Stimulated activated CD8-positive, alpha-beta memory T cell treated with anti-CD3 and anti-CD28 coated beads, Interleukin-12 subunit alpha, Interleukin-12 subunit beta, amount 100 ng/mL, for 4 hours (primary cell): ENCODE data around the gene GNA12.
A peak's percentile ranks its signal among the peaks of the same experiment; 100 is the strongest.

Experiments used
- DNase-seq: peaks from one replicate; pipeline ENCODE4 v3.0.0-alpha.2; 2020; ENCODE audit warnings: low read depth

GNA12 gene

GRCh38 chr7:2844153-2845033 lies at the start of gene GNA12:
Gene GNA12, minus strand, starts transcription at chr7:2844308. Its CDS starts 147 bp downstream, at chr7:2844161.
- peak; percentile 94 for DNase-seq

- DNase-seq, result no peak
Observed at GRCh38 chr7:2893411-2893861, 49.3 kb upstream of the GNA12 start.

- DNase-seq, result no peak
Observed at GRCh38 chr7:2892549-2892948, 48.4 kb upstream of the GNA12 start.

- no peak for DNase-seq
Observed at GRCh38 chr7:2887816-2888215, 43.7 kb upstream of the GNA12 start.

GRCh38 chr7:2886900-2887299 lies 42.8 kb upstream of the GNA12 start:
- DNase-seq, result no peak

GRCh38 chr7:2886391-2886790 lies 42.3 kb upstream of the GNA12 start:
- DNase-seq, result no peak

- no peak for DNase-seq
Observed at GRCh38 chr7:2884161-2884560, 40.1 kb upstream of the GNA12 start.

GRCh38 chr7:2883101-2883500 lies 39.0 kb upstream of the GNA12 start:
- no peak for DNase-seq

GRCh38 chr7:2882111-2882510 lies 38.0 kb upstream of the GNA12 start:
- DNase-seq, result no peak

- no peak for DNase-seq
Observed at GRCh38 chr7:2880874-2881533, 36.9 kb upstream of the GNA12 start.

GRCh38 chr7:2880051-2880450 lies 35.9 kb upstream of the GNA12 start:
- no peak for DNase-seq

- no peak for DNase-seq
Observed at GRCh38 chr7:2879354-2879753, 35.2 kb upstream of the GNA12 start.

GRCh38 chr7:2878306-2878705 lies 34.2 kb upstream of the GNA12 start:
- no peak for DNase-seq

- no peak for DNase-seq
Observed at GRCh38 chr7:2876031-2876731, 32.1 kb upstream of the GNA12 start.

- DNase-seq, result no peak
Observed at GRCh38 chr7:2873686-2874551, 29.8 kb upstream of the GNA12 start.

- DNase-seq, result no peak
Observed at GRCh38 chr7:2873146-2873545, 29.0 kb upstream of the GNA12 start.

GRCh38 chr7:2872296-2872874 lies 28.3 kb upstream of the GNA12 start:
- DNase-seq, result no peak

GRCh38 chr7:2870471-2870931 lies 26.4 kb upstream of the GNA12 start:
- no peak for DNase-seq

GRCh38 chr7:2869981-2870380 lies 25.9 kb upstream of the GNA12 start:
- DNase-seq, result no peak

GRCh38 chr7:2866601-2867000 lies 22.5 kb upstream of the GNA12 start:
- no peak for DNase-seq

GRCh38 chr7:2864999-2865670 lies 21.0 kb upstream of the GNA12 start:
- DNase-seq, result peak; percentile 52
